A673 (cell line): ENCODE data around the gene ZNF646.

Experiments
- CTCF ChIP-seq: fragments of 300-800, 200-600 bp; sonication (generic); conservative IDR thresholded peaks from 2 replicates; pipeline ENCODE4 v1.5.1; 2017; ENCODE audit warnings: low read depth, mild to moderate bottlenecking, antibody characterized with exemption, low read length, moderate library complexity, mixed read lengths
- EZH2 ChIP-seq: fragments of 200-600 bp; sonication (generic); IDR thresholded peaks from 2 replicates; pipeline ENCODE4 v1.6.1; 2017; ENCODE audit warnings: borderline replicate concordance, low read depth, mild to moderate bottlenecking, mixed read lengths, antibody characterized with exemption, low read length; ENCODE audit not compliant: poor library complexity, severe bottlenecking

- TF ChIP-seq CTCF (no peak), EZH2 (no peak)
Observed at GRCh38 chr16:31084584-31085302, 10.5 kb downstream of the ZNF646 start.
